K562 (cell line): ENCODE data around the gene RHOA. TPM values are rescaled to one million over a fixed set of nuclear protein-coding genes. Genes with fewer than 3 reads are reported as not detected.
A peak's percentile ranks its signal among the peaks of the same experiment; 100 is the strongest.

Experiments
- ATAC-seq: fragments of 200-7000 bp; cut with Tn5 transposase; 3 replicates; pipeline ENCODE4 v1.9.1; 2020; ENCODE audit warnings: moderate library complexity
- BruUV-seq: library from RNA; stranded (reverse); fragments of 400-500 nt; replicated peaks from 2 replicates; lab custom pipeline; 2021; lab: Mats Ljungman, UMichigan
- CTCF ChIA-PET: fragments of 300-600 bp; formaldehyde crosslinking; extraction: SDS; loops from one replicate; lab custom pipeline; 2021; ENCODE audit warnings: low intra/inter-chr PET ratio; lab: Yijun Ruan, JAX
- POLR2A ChIA-PET: fragments of 300-600, 350-650 bp; sonication (Branson Sonifier 250); formaldehyde crosslinking; extraction: SDS; loops from one replicate; lab custom pipeline; 2021; ENCODE audit warnings: antibody characterized with exemption, inconsistent platforms; lab: Yijun Ruan, JAX
- DNase-seq, 4 experiments: peaks; one replicate each; pipeline versions ENCODE4 v3.0.0 to v3.0.0-alpha.2; 2011 to 2018; ENCODE audit warnings: low spot score in 3 of 4, mixed read lengths in 3 of 4; ENCODE audit errors: extremely low read depth in 1 of 4
- FAIRE-seq: peaks from 2 replicates; lab custom pipeline; 2011; peaks lifted over from hg19 to GRCh38; lab: Jason Lieb, UNC
- H2AFZ ChIP-seq: 2 replicates; pipeline ENCODE4 v1.6.0; 2011; ENCODE audit warnings: low read depth, low read length, control low read depth, inconsistent platforms
- H3K27ac ChIP-seq: fragments of 200-600 bp; 3 replicates; pipeline ENCODE4 v1.8.0; 2011; ENCODE audit warnings: low read depth, mild to moderate bottlenecking, control low read depth, inconsistent platforms, low read length, moderate library complexity, mixed read lengths; ENCODE audit errors: extremely low read depth
- H3K27me3 ChIP-seq, 2 experiments: fragments of 300-600 bp in 1 of 2; 2 replicates in 1 of 2; 3 replicates in 1 of 2; pipeline versions ENCODE4 v1.6.0 to v1.8.0; 2011; ENCODE audit warnings: inconsistent platforms in 2 of 2, low read length in 2 of 2, mild to moderate bottlenecking in 1 of 2, mixed read lengths in 1 of 2, moderate library complexity in 1 of 2; ENCODE audit not compliant: control insufficient read depth in 2 of 2, insufficient read depth in 2 of 2
- H3K36me3 ChIP-seq: fragments of 300-600 bp; 3 replicates; pipeline ENCODE4 v1.8.0; 2011; ENCODE audit warnings: mild to moderate bottlenecking, low read length, inconsistent platforms; ENCODE audit not compliant: control insufficient read depth, insufficient read depth
- H3K4me1 ChIP-seq, 2 experiments: fragments of 200-600 bp in 1 of 2; replicated peaks in 1 of 2; 2 replicates in 1 of 2; 3 replicates in 1 of 2; pipeline versions ENCODE4 v1.5.1 to v1.8.0; 2011; ENCODE audit warnings: inconsistent platforms in 2 of 2, low read length in 2 of 2, mild to moderate bottlenecking in 1 of 2, mixed read lengths in 1 of 2, moderate library complexity in 1 of 2; ENCODE audit not compliant: control insufficient read depth in 2 of 2, insufficient read depth in 2 of 2
- H3K4me2 ChIP-seq: 2 replicates; pipeline ENCODE4 v1.6.1; 2011; ENCODE audit warnings: low read length, control low read depth, inconsistent platforms, mixed read lengths; ENCODE audit not compliant: insufficient read depth
- H3K4me3 ChIP-seq: fragments of 200-600 bp; sonication (generic), shearing (Covaris generic); 2 replicates; pipeline ENCODE4 v1.5.1; 2016; ENCODE audit warnings: control low read depth, inconsistent platforms
- H3K79me2 ChIP-seq: fragments of 200-600 bp; 3 replicates; pipeline ENCODE4 v1.8.0; 2011; ENCODE audit warnings: low read length, inconsistent platforms; ENCODE audit not compliant: control insufficient read depth, insufficient read depth
- H3K9ac ChIP-seq, 2 experiments: 2 replicates each; pipeline versions ENCODE4 v1.6.0 to v1.6.1; 2011; ENCODE audit warnings: low read depth in 2 of 2, low read length in 2 of 2, control low read depth in 1 of 2, inconsistent platforms in 1 of 2, mild to moderate bottlenecking in 1 of 2, mixed read lengths in 1 of 2; ENCODE audit not compliant: insufficient read depth in 1 of 2
- H3K9me1 ChIP-seq: one replicate; pipeline ENCODE4 v1.6.0; 2011; ENCODE audit warnings: inconsistent platforms, mild to moderate bottlenecking, low read length, moderate library complexity; ENCODE audit not compliant: control insufficient read depth, insufficient read depth
- H3K9me3 ChIP-seq: replicated peaks from 2 replicates; pipeline ENCODE4 v1.5.1; 2011; ENCODE audit warnings: low read depth, low read length, inconsistent platforms; ENCODE audit not compliant: control insufficient read depth, insufficient read depth
- H4K20me1 ChIP-seq: replicated peaks from 2 replicates; pipeline ENCODE4 v1.6.1; 2011; ENCODE audit warnings: low read length, inconsistent platforms, mixed read lengths; ENCODE audit not compliant: control insufficient read depth, insufficient read depth
- BRF1 ChIP-seq: IDR thresholded peaks from 3 replicates; pipeline ENCODE4 v1.6.1; 2011; ENCODE audit warnings: borderline replicate concordance, mild to moderate bottlenecking; ENCODE audit not compliant: insufficient read length; ENCODE audit errors: extremely low read depth
- DNMT1 ChIP-seq: fragments of 450-650 bp; IDR thresholded peaks from 2 replicates; pipeline ENCODE4 v1.6.1; 2016; ENCODE audit warnings: antibody characterized with exemption, mild to moderate bottlenecking
- GATA2 ChIP-seq: sonication (generic); formaldehyde crosslinking; IDR thresholded peaks from 2 replicates; pipeline ENCODE4 v1.4.0; 2020; ENCODE audit warnings: mild to moderate bottlenecking, missing genetic modification reagents
- GTF2F1 ChIP-seq: IDR thresholded peaks from 2 replicates; pipeline ENCODE4 v1.6.1; 2011; ENCODE audit warnings: low read depth, low read length, improper control_type of control experiment
- KLF10 ChIP-seq: fragments of 250-450 bp; sonication (Bioruptor Pico); IDR thresholded peaks from 2 replicates; pipeline ENCODE4 v1.6.1; 2021; ENCODE audit warnings: matching md5 sums
- MCM7 ChIP-seq, 2 experiments: fragments of 450-650 bp; IDR thresholded peaks; 2 replicates each; pipeline ENCODE4 v1.6.1; 2016 to 2018
- NFIC ChIP-seq: fragments of 450-650 bp; IDR thresholded peaks from 2 replicates; pipeline ENCODE4 v1.6.1; 2017; ENCODE audit warnings: mild to moderate bottlenecking, inconsistent platforms
- ZNF644 ChIP-seq: fragments of 200-800 bp; sonication (Bioruptor generic); IDR thresholded peaks from 2 replicates; pipeline ENCODE4 v1.6.1; 2016; ENCODE audit warnings: low read depth, missing genetic modification characterization, missing compliant biosample characterization
- ZNF785 ChIP-seq: fragments of 250-450 bp; sonication (Bioruptor Pico); IDR thresholded peaks from 2 replicates; pipeline ENCODE4 v1.4.0; 2020; ENCODE audit warnings: mild to moderate bottlenecking
- WGBS: fragments of 100-300 bp; shearing (Covaris generic); methylation state at CpG from one replicate; pipeline ENCODE4 v1.1.6; 2016; ENCODE audit warnings: low coverage, mixed read lengths; ENCODE audit not compliant: insufficient coverage; ENCODE audit errors: missing lambda C conversion rate; 5-methylcytosine and 5-hydroxymethylcytosine counted together
- in situ Hi-C: fragments of 300-500 bp; cut with MboI; formaldehyde crosslinking; loops from 4 replicates; pipeline ENCODE4 v1.15.0; 2018; ENCODE audit warnings: inconsistent platforms, mixed read lengths
- intact Hi-C: fragments of 100-400 bp; cut with micrococcal nuclease; formaldehyde crosslinking; loops from 2 replicates; pipeline ENCODE4 v1.14.2; 2022
- polyA plus RNA-seq, 8 experiments: library from polyadenylated mRNA; depleted of rRNA in 4 of 8; stranded (reverse) in 5 of 8; unstranded in 3 of 8; fragments of >200 nt; fragmentation: Nextera tagmentation in 2 of 8; fragmentation: Illumina TruSeq in 1 of 8; extraction: Ambion mirVana in 2 of 8; extraction: Trizol in 1 of 8; gene quantifications; 2 replicates each; pipeline versions ENCODE4 v1.2.1 to v1.2.3, GENCODE V29; 2011 to 2014; ENCODE audit warnings: inconsistent platforms in 1 of 8, missing spikeins in 1 of 8
- total RNA-seq, 7 experiments: library from RNA; depleted of rRNA in 6 of 7; stranded (reverse); fragments of >200 nt in 6 of 7; fragmentation: Illumina TruSeq in 2 of 7; extraction: Trizol in 2 of 7; gene quantifications; 2 replicates each; pipeline versions ENCODE4 v1.2.1 to v1.2.3, GENCODE V29; 2011 to 2021; ENCODE audit warnings: low replicate concordance in 1 of 7
- TF ChIP-seq, protein P1 (sequence below): fragments of 250-450 bp; sonication (Bioruptor Pico); IDR thresholded peaks from 2 replicates; pipeline ENCODE4 v1.4.0; 2020
- TF ChIP-seq, protein P2 (sequence below), 2 experiments: fragments of 450-650 bp; conservative IDR thresholded peaks; 2 replicates each; pipeline ENCODE4 v1.6.1; 2017; ENCODE audit warnings: mild to moderate bottlenecking in 2 of 2, moderate library complexity in 2 of 2
- TF ChIP-seq, protein P3 (sequence below), 2 experiments: IDR thresholded peaks; 2 replicates each; pipeline ENCODE4 v1.6.1; 2012; ENCODE audit warnings: improper control_type of control experiment in 2 of 2, low read depth in 2 of 2, low read length in 2 of 2, borderline replicate concordance in 1 of 2

RHOA gene
- total and polyA plus RNA-seq, 9 of the 15 experiments (the other 6 are each of a cell fraction or from before 2014, with no cell fraction given) = 136 to 540 (median 236) TPM

DNA sequence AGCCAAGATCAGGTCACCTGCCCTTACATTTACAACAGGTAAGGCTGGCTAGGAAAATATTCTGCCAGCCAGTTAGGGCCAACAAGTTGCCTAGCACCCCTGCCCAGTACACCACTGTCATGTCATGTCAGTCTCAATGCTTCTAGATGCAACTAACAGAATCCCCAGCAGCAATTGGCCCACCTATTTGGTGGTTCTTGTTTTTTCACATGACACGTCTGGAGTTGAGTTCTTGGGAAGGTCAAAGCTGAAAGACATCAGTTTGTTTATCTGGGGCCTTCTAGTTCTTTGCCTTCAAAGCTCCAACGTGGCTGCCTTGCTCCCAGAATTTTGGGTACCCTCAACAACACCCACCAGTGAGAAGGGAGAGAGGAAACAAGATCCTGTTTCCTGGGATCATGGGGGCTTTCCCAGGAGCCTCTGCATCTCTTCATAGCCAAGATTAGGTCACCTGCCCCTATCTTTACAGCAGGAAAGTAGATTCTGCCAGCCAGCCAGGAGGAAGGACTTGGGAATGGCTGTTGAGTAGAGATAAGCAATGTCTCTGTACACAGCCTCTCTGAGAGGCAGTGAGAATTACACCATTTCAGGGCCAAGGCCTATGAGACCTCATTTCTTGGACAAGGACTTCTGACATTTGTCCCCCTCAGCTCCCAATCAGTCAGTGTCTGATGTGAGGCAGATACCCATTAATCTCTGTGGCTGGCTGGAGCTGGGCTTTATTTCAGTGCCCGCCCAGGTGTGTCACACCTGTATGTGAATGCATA is 62.2 kb downstream of the RHOA start:
- H2AFZ ChIP-seq = peak overlapping the region; percentile 66
- no peaks in the 10 kb centered on the region for H3K9me3 ChIP-seq
- no peaks in the 10 kb centered on the region for H4K20me1 ChIP-seq
- in situ Hi-C loops (no loop called here), intact Hi-C loops (no loop called here)
- peak overlapping the region; percentile 51 for H3K4me2 ChIP-seq
- H3K4me3 ChIP-seq = no peak overlapping the region
- DNase-seq (peak; percentile 68 to 88 (median 78)), FAIRE-seq (peak; percentile 97), ATAC-seq (peak; percentile 96)
- no peaks in the 10 kb centered on the region for H3K27me3 ChIP-seq
- peak overlapping the region in 1 of 2 experiments; percentile 38; a peak in 1 of 4 replicates for H3K9ac ChIP-seq
- no peaks in the 10 kb centered on the region for H3K79me2 ChIP-seq
- CTCF ChIA-PET = no interaction called here
- POLR2A ChIA-PET = interaction anchor here (0.7 to 1.2 kb wide), 6 partner anchors 9 to 97 kb away, joined by 3 to 6 read pairs (median 4); partner anchors contain the start of genes RHOA, TCTA and USP4
- H3K36me3 ChIP-seq = no peaks in the 10 kb centered on the region
- 4% methylated on average over 2 of the region's 3 CpGs for WGBS
- H3K4me1 ChIP-seq = peaks cover 23 to 30% of the 10 kb centered on the region in 2 experiments
- peak overlapping the region; percentile 68 for H3K27ac ChIP-seq
- no TSS peak for BruUV-seq
- H3K9me1 ChIP-seq = peaks cover 3% of the 10 kb centered on the region
- TF ChIP-seq GTF2F1 (no peak), BRF1 (no peak), ZNF644 (peak; percentile 65; the same call in 1 of the 2 replicates), DNMT1 (no peak), ZNF785 (CRISPR knock-in tag) (no peak), NFIC (peak; percentile 85), MCM7 (IDR thresholded peaks at IDR 0.05) (no peak), GATA2 (peak; percentile 86), KLF10 (no peak)
- TF ChIP-seq, protein P1, sequence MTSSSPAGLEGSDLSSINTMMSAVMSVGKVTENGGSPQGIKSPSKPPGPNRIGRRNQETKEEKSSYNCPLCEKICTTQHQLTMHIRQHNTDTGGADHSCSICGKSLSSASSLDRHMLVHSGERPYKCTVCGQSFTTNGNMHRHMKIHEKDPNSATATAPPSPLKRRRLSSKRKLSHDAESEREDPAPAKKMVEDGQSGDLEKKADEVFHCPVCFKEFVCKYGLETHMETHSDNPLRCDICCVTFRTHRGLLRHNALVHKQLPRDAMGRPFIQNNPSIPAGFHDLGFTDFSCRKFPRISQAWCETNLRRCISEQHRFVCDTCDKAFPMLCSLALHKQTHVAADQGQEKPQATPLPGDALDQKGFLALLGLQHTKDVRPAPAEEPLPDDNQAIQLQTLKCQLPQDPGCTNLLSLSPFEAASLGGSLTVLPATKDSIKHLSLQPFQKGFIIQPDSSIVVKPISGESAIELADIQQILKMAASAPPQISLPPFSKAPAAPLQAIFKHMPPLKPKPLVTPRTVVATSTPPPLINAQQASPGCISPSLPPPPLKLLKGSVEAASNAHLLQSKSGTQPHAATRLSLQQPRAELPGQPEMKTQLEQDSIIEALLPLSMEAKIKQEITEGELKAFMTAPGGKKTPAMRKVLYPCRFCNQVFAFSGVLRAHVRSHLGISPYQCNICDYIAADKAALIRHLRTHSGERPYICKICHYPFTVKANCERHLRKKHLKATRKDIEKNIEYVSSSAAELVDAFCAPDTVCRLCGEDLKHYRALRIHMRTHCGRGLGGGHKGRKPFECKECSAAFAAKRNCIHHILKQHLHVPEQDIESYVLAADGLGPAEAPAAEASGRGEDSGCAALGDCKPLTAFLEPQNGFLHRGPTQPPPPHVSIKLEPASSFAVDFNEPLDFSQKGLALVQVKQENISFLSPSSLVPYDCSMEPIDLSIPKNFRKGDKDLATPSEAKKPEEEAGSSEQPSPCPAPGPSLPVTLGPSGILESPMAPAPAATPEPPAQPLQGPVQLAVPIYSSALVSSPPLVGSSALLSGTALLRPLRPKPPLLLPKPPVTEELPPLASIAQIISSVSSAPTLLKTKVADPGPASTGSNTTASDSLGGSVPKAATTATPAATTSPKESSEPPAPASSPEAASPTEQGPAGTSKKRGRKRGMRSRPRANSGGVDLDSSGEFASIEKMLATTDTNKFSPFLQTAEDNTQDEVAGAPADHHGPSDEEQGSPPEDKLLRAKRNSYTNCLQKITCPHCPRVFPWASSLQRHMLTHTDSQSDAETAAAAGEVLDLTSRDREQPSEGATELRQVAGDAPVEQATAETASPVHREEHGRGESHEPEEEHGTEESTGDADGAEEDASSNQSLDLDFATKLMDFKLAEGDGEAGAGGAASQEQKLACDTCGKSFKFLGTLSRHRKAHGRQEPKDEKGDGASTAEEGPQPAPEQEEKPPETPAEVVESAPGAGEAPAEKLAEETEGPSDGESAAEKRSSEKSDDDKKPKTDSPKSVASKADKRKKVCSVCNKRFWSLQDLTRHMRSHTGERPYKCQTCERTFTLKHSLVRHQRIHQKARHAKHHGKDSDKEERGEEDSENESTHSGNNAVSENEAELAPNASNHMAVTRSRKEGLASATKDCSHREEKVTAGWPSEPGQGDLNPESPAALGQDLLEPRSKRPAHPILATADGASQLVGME (CRISPR knock-in tag) = no peak
- TF ChIP-seq, protein P2, sequence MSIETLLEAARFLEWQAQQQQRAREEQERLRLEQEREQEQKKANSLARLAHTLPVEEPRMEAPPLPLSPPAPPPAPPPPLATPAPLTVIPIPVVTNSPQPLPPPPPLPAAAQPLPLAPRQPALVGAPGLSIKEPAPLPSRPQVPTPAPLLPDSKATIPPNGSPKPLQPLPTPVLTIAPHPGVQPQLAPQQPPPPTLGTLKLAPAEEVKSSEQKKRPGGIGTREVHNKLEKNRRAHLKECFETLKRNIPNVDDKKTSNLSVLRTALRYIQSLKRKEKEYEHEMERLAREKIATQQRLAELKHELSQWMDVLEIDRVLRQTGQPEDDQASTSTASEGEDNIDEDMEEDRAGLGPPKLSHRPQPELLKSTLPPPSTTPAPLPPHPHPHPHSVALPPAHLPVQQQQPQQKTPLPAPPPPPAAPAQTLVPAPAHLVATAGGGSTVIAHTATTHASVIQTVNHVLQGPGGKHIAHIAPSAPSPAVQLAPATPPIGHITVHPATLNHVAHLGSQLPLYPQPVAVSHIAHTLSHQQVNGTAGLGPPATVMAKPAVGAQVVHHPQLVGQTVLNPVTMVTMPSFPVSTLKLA (conservative IDR thresholded peaks at IDR 0.05) = peak in 1 of 2 experiments; percentile 50; a peak in 2 of 4 replicates
- TF ChIP-seq, protein P3, sequence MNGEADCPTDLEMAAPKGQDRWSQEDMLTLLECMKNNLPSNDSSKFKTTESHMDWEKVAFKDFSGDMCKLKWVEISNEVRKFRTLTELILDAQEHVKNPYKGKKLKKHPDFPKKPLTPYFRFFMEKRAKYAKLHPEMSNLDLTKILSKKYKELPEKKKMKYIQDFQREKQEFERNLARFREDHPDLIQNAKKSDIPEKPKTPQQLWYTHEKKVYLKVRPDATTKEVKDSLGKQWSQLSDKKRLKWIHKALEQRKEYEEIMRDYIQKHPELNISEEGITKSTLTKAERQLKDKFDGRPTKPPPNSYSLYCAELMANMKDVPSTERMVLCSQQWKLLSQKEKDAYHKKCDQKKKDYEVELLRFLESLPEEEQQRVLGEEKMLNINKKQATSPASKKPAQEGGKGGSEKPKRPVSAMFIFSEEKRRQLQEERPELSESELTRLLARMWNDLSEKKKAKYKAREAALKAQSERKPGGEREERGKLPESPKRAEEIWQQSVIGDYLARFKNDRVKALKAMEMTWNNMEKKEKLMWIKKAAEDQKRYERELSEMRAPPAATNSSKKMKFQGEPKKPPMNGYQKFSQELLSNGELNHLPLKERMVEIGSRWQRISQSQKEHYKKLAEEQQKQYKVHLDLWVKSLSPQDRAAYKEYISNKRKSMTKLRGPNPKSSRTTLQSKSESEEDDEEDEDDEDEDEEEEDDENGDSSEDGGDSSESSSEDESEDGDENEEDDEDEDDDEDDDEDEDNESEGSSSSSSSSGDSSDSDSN (IDR thresholded peaks at IDR 0.05; ENCODE audit: borderline replicate concordance in 1 of 2, low read depth in 2 of 2, low read length in 2 of 2) = no peak
